Type B pancreatic cell (in vitro differentiated cells): ENCODE data around the gene CMTM5. TPM values are rescaled to one million over a fixed set of nuclear protein-coding genes. Genes with fewer than 3 reads are reported as not detected.

ENCODE experiments used
- DNase-seq: peaks from one replicate; pipeline ENCODE4 v3.0.0; 2021; ENCODE audit warnings: mixed read lengths; ENCODE audit not compliant: unreplicated experiment; ENCODE audit errors: extremely low spot score
- H3K27ac Mint-ChIP-seq: 2 replicates; pipeline ENCODE4 v1.8.0; 2021; ENCODE audit warnings: mild to moderate bottlenecking, mixed read lengths
- H3K27me3 Mint-ChIP-seq: 2 replicates; pipeline ENCODE4 v1.8.0; 2021; ENCODE audit warnings: mixed read lengths
- H3K36me3 Mint-ChIP-seq: 2 replicates; pipeline ENCODE4 v1.8.0; 2021; ENCODE audit warnings: mixed read lengths
- H3K4me1 Mint-ChIP-seq: one replicate; pipeline ENCODE4 v1.8.0; 2021; ENCODE audit warnings: mixed read lengths; ENCODE audit not compliant: unreplicated experiment
- H3K4me3 Mint-ChIP-seq: 2 replicates; pipeline ENCODE4 v1.8.0; 2021; ENCODE audit warnings: mild to moderate bottlenecking, mixed read lengths
- H3K9me3 Mint-ChIP-seq: 2 replicates; pipeline ENCODE4 v1.8.0; 2021; ENCODE audit warnings: mixed read lengths
- total RNA-seq: library from RNA; stranded (reverse); gene quantifications from 2 replicates; pipeline ENCODE4 v1.2.1, GENCODE V29; 2021; ENCODE audit warnings: low replicate concordance
- TF ChIP-seq, protein P1 (sequence below): fragments of 200-600 bp; sonication (generic); conservative IDR thresholded peaks from 2 replicates; pipeline ENCODE4 v1.5.0; 2021; ENCODE audit warnings: antibody characterized with exemption, mild to moderate bottlenecking

The CMTM5 gene
- total RNA-seq, 1 donor from 2014 or later = 0.19 TPM

DNA sequence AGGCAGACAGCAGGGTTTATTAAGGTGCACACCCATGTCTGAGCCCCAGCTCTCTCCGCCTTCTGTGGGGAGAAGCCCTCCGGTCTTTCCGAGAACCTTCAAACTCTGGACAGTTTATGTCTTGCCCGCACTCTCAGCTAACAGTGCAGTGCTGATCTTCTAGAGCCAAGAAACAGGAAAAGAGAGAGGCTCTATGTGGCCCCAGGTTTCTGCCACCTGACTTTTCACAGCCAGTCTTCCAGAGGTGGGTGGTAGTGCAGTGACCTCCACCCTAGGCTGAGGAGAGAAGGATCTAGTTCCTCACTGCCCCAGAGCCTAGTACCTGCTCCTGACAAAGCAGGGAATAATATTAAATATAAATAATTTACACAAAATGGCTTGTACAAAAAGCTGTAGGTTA is 20.2 kb upstream of the CMTM5 start:
- H3K36me3 Mint-ChIP-seq = peaks cover 20% of the 10 kb centered on the region
- H3K27me3 Mint-ChIP-seq = peaks cover 15% of the 10 kb centered on the region
- TF ChIP-seq, protein P1, sequence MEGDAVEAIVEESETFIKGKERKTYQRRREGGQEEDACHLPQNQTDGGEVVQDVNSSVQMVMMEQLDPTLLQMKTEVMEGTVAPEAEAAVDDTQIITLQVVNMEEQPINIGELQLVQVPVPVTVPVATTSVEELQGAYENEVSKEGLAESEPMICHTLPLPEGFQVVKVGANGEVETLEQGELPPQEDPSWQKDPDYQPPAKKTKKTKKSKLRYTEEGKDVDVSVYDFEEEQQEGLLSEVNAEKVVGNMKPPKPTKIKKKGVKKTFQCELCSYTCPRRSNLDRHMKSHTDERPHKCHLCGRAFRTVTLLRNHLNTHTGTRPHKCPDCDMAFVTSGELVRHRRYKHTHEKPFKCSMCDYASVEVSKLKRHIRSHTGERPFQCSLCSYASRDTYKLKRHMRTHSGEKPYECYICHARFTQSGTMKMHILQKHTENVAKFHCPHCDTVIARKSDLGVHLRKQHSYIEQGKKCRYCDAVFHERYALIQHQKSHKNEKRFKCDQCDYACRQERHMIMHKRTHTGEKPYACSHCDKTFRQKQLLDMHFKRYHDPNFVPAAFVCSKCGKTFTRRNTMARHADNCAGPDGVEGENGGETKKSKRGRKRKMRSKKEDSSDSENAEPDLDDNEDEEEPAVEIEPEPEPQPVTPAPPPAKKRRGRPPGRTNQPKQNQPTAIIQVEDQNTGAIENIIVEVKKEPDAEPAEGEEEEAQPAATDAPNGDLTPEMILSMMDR = no peak
- peaks cover 13% of the 10 kb centered on the region for H3K4me1 Mint-ChIP-seq
- no peaks in the 10 kb centered on the region for H3K9me3 Mint-ChIP-seq
- no peak for DNase-seq
- H3K4me3 Mint-ChIP-seq = no peak overlapping the region
- no peak overlapping the region for H3K27ac Mint-ChIP-seq

DNA sequence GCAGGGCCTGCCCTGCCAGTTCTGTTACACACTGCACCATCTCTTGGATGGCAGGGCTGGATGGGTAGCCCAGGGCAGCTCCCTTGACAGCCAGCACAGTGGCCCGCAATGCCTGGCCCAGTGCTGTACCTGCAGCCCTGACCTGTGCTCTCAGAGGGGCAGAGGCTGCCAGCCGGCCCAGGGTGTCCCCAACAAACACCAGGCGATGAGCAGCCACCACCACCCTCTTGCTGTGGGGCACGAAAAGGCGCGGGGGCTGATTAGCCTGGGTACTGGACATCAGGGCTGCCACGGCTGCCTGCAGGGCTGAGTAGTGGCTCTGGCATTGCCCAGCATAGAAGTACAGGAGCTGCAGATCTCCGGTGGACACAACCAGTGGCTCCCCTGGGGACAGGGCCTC is 19.6 kb upstream of the CMTM5 start:
- TF ChIP-seq, protein P1 = no peak
- peaks cover 18% of the 10 kb centered on the region for H3K4me1 Mint-ChIP-seq
- peaks cover 20% of the 10 kb centered on the region for H3K36me3 Mint-ChIP-seq
- no peak overlapping the region for H3K27ac Mint-ChIP-seq
- H3K9me3 Mint-ChIP-seq = no peaks in the 10 kb centered on the region
- peaks cover 15% of the 10 kb centered on the region for H3K27me3 Mint-ChIP-seq
- no peak overlapping the region for H3K4me3 Mint-ChIP-seq
- DNase-seq = no peak

DNA sequence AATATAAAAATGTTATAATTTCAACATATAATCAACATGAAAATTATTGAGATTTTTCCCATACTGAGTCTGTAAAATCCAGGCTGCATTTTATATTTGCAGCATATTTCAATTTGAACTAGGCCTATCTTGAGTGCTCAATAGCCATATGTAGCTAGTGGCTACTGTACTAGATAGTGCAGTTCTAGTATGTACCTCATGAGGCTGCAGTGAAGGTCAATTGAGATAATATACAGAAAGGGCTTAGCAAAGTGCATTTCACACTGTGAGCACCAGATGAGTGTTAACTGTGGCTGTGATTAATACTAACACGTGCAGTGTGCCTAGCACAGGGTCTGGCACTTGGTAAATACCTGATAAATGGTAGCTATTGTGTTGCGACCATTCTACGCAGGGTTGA is 18.8 kb upstream of the CMTM5 start:
- peaks cover 17% of the 10 kb centered on the region for H3K4me1 Mint-ChIP-seq
- TF ChIP-seq, protein P1 = no peak
- peaks cover 11% of the 10 kb centered on the region for H3K27me3 Mint-ChIP-seq
- no peak overlapping the region for H3K27ac Mint-ChIP-seq
- no peaks in the 10 kb centered on the region for H3K9me3 Mint-ChIP-seq
- H3K36me3 Mint-ChIP-seq = peaks cover 20% of the 10 kb centered on the region
- DNase-seq = no peak
- H3K4me3 Mint-ChIP-seq = no peak overlapping the region

DNA sequence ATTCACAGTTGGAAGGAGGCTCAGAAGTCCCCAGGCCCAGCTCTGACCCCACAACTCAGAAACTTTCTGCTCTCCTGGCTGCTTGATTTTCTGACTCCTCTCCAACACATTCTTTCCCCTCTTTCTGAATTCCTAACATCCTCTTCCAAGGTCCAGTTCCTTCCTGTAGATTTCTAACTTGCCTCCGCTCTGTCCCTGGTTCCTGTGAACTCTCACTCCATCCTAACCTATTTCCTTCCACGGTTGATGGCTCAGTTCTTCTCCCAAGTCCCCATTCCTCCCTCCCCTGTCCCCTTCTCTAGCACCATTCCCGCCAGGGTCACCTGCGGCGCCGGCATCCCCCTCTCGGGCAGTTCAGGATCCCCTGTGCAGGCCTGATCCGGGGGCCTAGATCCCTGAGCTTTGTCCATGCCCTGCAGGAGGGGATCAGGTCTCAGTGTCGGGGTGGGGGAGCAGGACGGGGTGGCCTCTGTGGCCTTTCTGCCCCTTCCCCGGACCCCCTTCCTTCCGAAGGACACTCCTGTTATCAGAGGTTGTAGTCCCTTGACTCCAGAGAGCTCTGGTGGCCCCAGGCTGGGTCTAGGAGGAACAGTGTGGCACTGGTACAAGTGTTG is 18.2 kb upstream of the CMTM5 start:
- Mint-ChIP-seq H3K4me3 (no peak overlapping the region), H3K9me3 (no peaks in the 10 kb centered on the region), H3K4me1 (peaks cover 15% of the 10 kb centered on the region), H3K27ac (no peak overlapping the region), H3K27me3 (peaks cover 7% of the 10 kb centered on the region), H3K36me3 (peaks cover 20% of the 10 kb centered on the region)
- TF ChIP-seq, protein P1 = no peak
- no peak for DNase-seq

DNA sequence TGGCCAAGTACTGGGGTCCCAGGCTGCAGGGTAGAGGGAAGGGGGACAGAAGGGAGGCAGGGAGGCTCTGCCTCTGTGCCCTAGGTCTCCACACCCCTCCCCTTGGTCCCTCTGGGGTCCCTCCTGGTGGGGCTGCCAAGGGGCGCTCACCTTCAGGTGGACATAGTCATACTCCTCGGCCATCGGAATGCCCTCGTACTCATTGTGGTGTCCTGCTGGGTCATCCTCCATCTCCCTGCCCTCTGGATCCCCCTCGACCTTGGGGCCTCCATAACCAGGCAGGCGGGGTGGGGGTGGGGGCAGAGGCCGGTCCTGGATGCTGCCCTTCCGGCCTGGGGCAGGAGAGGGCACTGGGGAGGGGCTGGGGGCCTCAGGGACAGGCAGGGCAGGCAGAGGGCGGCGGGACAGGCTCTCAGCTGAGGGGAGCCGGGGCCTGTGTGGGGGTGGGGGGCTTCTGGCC is 17.6 kb upstream of the CMTM5 start:
- H3K9me3 Mint-ChIP-seq = no peaks in the 10 kb centered on the region
- H3K27ac Mint-ChIP-seq = no peak overlapping the region
- peaks cover 20% of the 10 kb centered on the region for H3K36me3 Mint-ChIP-seq
- H3K4me1 Mint-ChIP-seq = peaks cover 17% of the 10 kb centered on the region
- peaks cover 2% of the 10 kb centered on the region for H3K27me3 Mint-ChIP-seq
- no peak overlapping the region for H3K4me3 Mint-ChIP-seq
- TF ChIP-seq, protein P1 = no peak
- no peak for DNase-seq
